ENCODE results near the gene GIGYF1.
"Not testable (repeated sequence)": the region's sequence is repeated elsewhere in the genome, so short reads cannot be mapped to it uniquely, and the experiment has no call there.

GIGYF1 gene

DNA sequence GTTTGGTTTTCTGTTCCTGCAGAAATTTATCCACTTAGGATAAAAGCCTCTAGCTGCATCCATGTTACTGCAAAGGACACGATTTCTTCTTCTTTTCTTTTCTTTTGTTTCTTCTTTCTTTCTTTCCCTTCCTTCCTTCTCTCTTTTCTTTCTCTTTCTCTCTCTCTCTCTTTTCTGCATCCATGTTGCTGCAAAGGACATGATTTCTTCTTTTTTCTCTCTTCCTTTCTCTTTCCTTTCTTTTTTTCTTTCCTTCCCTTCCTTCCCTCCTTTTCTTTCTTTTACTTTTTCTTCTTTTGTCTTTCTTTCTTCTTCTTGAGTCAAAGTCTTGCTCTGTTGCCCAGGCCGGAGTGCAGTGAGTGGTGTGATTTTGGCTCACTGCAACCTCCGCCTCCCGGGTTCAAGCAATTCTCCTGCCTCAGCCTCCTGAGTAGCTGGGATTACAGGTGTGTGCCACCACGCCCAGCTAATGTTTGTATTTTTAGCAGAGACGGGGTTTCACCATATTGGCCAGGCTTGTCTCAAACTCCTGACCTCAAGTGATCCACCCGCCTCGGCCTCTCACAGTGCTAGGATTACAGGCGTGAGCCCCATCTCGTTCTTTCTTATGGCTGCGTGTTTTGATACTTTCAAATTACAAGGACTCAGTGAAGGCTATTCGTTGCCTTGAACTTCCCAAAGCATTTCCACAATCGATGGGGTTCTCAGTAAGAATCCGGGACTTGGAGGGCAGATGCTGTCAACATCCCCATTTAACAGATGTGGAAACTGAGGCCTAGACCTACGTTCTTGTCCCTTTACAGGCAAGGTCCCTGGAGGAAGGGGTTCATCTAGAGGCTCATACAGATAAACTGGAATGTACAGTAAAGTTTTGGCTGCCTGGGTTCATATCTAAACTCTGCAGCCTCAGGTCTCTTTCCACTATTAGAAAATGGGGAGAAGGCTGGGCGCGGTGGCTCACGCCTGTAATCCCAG is 22.4 kb downstream of the GIGYF1 start:
- no peak for ATAC-seq

DNA sequence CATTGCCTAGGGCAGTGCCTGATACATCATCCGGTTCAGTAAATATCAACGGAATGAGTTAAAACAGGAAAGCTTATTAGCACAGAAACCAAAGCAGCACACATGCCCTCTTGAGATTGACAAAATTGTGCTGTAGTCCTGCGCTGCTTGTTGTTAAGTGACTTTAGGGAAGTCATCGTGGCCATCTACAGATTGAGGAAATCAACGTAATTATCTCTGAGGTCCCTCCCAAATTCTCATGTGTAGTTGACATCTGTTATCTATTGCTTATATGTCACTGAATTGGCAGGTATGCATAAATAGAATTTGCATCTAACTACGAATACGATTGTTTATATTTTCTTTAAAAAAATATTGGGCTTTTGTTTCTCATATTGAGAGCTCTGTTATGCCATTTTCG is 24.0 kb downstream of the GIGYF1 start:
- ATAC-seq: no peak

DNA sequence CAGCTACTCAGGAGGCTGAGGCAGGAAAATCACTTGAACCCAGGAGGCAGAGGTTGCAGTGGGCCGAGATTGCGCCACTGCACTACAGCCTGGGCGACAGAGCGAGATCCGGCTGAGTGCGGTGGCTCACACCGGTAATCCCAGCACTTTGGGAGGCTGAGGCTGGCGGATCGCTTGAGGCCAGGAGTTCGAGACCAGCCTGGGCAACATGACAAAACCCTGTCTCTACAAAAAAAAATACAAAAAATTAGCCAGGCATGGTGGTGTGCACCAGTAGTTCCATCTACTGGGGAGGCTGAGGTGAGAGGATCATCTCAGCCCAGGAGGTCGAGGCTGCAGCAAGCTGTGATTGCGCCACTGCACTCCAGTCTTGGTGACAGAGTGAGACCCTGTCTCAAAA is 24.9 kb downstream of the GIGYF1 start:
- not testable (repeated sequence) for ATAC-seq

DNA sequence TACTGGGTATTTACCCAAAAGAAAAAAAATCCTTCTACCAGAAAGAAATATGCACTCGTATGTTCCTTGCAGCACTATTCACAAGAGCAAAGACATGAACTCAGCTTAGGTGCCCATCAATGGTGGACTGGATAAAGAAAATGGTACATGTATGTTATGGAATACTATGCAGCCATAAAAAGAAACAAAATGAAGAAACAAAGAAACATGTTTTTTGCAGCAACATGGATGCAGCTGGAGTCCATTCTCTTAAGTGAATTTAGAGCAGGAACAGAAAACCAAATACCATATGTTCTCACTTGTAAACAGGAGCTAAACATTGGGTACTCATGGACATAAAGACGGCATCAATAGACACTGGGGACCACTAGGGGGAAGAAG is 26.0 kb downstream of the GIGYF1 start:
- no peak for ATAC-seq

- no peak for ATAC-seq
Observed at GRCh38 chr7:100667331-100668068, 26.6 kb downstream of the GIGYF1 start.

- ATAC-seq: no peak
Observed at GRCh38 chr7:100665168-100665726, 28.8 kb downstream of the GIGYF1 start.

- not testable (repeated sequence) for ATAC-seq
Observed at GRCh38 chr7:100662194-100662776, 31.8 kb downstream of the GIGYF1 start.

- peak; percentile 32 to 53 for ATAC-seq
Observed at GRCh38 chr7:100655908-100656674, 38.0 kb downstream of the GIGYF1 start, which contains the start of gene ACTL6B. TSS of gene ACTL6B (minus strand) at chr7:100656448. CDS start at chr7:100656354, 94 bp downstream.

- no peak for ATAC-seq
Observed at GRCh38 chr7:100654908-100655831, 38.9 kb downstream of the GIGYF1 start.

GRCh38 chr7:100649826-100650565 is 44.1 kb downstream of the GIGYF1 start:
- ATAC-seq: no peak

DNA sequence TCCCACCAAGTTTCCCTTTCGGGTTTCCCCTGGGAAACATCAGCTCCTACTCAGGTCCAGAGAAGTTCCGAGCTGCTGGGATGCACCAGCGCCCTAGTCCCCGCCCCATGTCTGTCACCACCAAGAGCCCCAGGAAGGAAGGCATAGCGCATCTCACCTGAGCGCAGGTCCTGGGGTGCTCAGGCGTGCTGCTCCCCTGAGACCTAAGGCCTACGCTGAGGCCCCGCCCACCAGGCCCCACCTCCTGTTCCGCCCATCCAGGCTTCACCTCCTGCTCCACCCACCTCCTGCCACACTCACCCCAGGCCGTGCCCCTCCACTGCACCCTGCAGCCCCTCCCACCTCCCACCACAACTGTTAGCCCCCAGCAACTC is 51.5 kb downstream of the GIGYF1 start:
- peak; percentile 27 to 28 for ATAC-seq

DNA sequence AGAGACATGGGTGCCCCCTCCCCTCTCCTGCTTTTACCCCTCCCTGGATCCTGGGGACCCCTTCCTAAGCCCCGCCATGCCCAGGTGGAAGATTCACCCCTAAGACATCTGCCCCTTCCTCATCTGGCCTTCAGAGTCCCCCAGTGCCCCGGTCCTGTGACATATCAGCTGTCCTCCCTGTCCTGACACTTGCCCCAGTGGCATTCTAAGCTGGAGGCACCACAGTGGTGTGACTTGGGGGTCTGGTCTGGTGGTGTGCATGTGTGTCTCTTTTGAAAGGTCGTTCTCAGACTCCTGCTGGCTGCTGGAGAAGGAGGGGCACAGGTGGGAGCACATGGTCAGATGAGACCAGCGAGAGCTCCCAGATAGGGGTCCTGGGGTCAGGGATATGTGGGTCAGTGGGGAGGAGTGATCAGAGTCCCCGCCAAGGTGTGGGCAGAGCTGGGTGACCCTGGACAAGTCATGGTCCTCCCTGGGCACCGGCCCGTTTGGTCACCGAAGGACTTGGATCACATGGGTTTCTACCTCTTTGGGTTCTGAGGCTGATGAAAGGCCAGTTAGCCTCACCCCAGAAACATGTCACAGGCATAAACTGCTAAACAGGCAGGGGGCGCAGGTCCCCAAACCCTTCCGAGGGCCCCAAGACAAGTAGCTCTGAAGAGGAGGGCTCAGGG is 52.1 kb downstream of the GIGYF1 start:
- no peak for ATAC-seq

DNA sequence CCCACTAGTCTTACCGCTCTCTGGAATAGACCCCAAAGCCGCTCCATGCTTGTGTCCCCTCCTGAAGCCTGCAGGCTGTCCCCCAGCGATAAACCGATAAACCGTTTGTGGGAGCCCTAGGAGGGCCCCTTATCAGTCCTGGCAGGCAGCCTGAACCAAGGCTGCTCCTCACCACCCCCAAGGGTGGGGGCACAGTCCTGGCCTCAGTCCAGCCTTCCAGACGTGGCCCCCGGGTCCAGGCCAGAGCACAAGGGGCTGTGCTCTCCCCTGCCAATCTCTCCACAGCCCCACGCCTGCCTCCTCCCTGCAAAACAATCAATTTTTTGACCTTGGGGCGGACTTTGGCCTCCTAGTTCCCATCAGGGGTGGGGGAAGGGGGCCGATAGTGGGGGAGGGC is 52.6 kb downstream of the GIGYF1 start, which contains the start of gene TFR2:
Gene TFR2, minus strand, starts transcription at position 90 of the 397 bp plus-strand sequence. Its CDS starts 43 bp downstream, at position 47.
- ATAC-seq: no peak

GRCh38 chr7:100640517-100641440 is 53.3 kb downstream of the GIGYF1 start:
- ATAC-seq: no peak

DNA sequence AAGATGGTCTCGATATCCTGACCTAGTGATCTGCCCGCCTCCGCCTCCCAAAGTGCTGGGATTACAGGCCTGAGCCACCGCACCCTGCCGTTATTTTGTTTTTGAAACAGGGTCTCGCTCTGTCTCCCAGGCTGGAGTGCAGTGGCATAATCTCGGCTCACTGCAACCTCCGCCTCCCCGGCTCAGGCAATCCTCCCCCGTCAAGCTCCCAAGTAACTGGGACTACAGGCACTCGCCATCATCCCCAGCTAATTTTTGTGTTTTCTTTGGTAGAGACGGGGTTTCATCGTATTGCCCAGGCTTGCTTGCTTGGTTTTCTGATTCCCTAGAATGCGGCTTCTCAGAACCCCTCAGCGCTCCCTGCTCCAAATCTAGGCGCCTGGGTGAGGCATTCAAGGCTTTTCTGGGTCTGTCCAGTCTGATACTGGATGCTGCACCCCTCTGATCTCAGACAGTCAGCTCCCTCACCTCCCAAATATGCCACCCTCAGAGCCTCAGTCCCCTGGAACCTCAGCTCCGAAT is 54.0 kb downstream of the GIGYF1 start:
- no peak for ATAC-seq

DNA sequence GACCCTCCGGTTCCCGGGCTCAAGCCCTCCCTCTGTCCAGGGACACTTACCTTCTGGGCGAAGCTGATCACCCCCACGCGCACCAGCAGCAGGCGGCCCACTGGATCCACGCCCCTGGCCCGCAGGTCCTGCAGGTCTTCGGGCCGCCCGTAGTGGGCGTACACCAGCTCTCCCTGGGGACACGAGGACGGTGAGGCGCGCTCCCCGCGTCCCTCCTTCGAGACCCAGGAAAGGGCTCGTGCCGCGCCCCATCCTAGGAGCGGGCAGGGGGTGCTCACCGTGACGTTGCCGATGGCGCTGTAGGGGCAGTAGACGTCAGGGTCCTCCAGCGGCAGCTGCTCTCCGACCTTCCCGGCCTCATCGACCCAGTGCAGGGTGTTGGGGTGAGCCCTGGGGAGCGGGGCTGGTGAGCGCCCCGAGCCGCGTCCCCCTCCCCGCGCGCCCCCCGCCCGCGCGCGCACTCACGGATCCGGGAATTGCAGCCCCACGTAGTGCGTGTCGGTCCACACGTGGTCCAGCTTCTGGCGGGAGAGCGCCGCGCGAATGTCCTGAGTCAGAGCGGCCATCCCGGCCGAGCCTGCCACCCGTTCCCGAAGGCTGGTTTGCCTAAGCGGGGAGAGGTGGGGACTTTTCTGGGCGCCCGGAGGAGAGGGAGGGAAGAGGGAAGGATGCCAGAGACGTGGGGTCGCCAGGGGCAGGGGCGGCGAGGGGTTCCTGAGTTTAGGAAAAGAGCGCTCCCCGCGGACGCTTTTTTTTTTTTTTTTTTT is 60.9 kb downstream of the GIGYF1 start:
- ATAC-seq: peak; percentile 81 to 84

DNA sequence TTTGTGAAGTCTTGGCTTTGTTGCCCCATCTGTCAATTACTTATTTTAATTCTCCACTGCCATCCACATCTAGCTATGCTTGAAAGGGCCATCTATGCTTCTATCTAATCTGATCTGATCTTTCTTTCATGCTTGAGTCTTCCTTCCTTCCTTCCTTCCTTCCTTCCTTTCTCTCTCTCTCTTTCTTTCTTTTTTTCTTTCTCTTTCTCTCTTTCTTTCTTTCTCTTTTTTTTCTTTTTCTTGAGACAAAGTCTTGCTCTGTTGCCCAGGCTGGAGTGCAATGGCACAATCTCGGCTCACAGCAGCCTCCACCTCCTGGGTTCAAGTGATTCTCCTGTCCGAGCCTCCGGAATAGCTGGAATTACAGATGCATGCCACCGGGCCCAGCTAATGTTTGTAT is 64.0 kb downstream of the GIGYF1 start:
- ATAC-seq: no peak

Measured in activated CD4-positive, CD25-positive, alpha-beta regulatory T cell treated with anti-CD3 and anti-CD28 coated beads, Interleukin-2, amount 50 U/mL, for 24 hours (primary cell).